Measurements from ENCODE around the gene ZNF710. TPM values are rescaled to one million over a fixed set of nuclear protein-coding genes. Genes with fewer than 3 reads are reported as not detected.
"Not testable (repeated sequence)": the region's sequence is repeated elsewhere in the genome, so short reads cannot be mapped to it uniquely, and the experiment has no call there.

The ZNF710 gene
- total RNA-seq, 1 donor from 2014 or later = 25.2 TPM

DNA sequence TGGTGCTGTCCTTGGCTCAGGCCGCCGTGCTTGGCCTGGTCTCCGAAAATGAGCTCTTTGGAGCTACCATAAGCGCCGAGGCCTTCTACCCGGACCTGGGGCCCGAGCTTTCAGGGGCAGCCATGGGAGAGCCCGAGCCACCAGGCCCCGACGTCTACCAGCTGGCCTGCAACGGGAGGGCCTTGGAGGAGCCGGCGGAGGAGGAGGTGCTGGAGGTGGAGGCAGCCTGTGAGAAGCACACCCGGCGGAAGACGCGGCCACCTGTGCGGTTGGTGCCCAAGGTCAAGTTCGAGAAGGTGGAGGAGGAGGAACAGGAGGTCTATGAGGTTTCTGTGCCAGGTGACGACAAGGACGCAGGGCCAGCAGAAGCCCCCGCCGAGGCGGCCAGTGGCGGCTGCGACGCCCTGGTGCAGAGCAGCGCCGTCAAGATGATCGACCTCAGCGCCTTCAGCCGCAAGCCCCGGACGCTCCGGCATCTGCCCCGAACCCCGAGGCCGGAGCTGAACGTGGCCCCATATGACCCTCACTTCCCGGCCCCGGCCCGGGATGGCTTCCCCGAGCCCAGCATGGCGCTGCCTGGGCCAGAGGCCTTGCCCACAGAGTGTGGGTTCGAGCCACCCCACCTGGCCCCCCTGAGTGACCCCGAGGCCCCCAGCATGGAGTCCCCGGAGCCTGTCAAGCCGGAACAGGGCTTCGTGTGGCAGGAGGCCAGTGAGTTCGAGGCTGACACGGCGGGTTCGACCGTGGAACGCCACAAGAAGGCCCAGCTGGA is 66.2 kb downstream of the ZNF710 start:
- Mint-ChIP-seq H3K4me3 (ENCODE audit: unreplicated experiment) (no peak overlapping the region), H3K27me3 (ENCODE audit: unreplicated experiment) (peaks cover 6% of the 10 kb centered on the region), H3K4me1 (ENCODE audit: low read depth, unreplicated experiment) (peaks cover 6% of the 10 kb centered on the region), H3K9me3 (ENCODE audit: unreplicated experiment) (peaks cover 3% of the 10 kb centered on the region), H3K36me3 (ENCODE audit: unreplicated experiment) (no peaks in the 10 kb centered on the region), H3K27ac (ENCODE audit: unreplicated experiment) (no peak overlapping the region)
- no peak for TF ChIP-seq CTCF (IDR thresholded peaks at IDR 0.05; ENCODE audit: partially characterized antibody, unreplicated experiment)
- DNase-seq = no peak

- TF ChIP-seq CTCF (IDR thresholded peaks at IDR 0.05; ENCODE audit: partially characterized antibody, unreplicated experiment) = no peak
- Mint-ChIP-seq H3K4me1 (ENCODE audit: low read depth, unreplicated experiment) (peaks cover 2% of the 10 kb centered on the region), H3K27ac (ENCODE audit: unreplicated experiment) (no peak overlapping the region), H3K4me3 (ENCODE audit: unreplicated experiment) (no peak overlapping the region), H3K36me3 (ENCODE audit: unreplicated experiment) (no peaks in the 10 kb centered on the region), H3K9me3 (ENCODE audit: unreplicated experiment) (peaks cover 3% of the 10 kb centered on the region), H3K27me3 (ENCODE audit: unreplicated experiment) (peaks cover 6% of the 10 kb centered on the region)
- DNase-seq = no peak
Measured at GRCh38 chr15:90067953-90068606, 67.0 kb downstream of the ZNF710 start.

GRCh38 chr15:90070623-90071022 is 69.5 kb downstream of the ZNF710 start:
- not testable (repeated sequence) for H3K27me3 Mint-ChIP-seq (ENCODE audit: unreplicated experiment); H3K4me1 Mint-ChIP-seq (ENCODE audit: low read depth, unreplicated experiment); DNase-seq; H3K4me3 Mint-ChIP-seq (ENCODE audit: unreplicated experiment); H3K27ac Mint-ChIP-seq (ENCODE audit: unreplicated experiment); H3K36me3 Mint-ChIP-seq (ENCODE audit: unreplicated experiment); H3K9me3 Mint-ChIP-seq (ENCODE audit: unreplicated experiment)

- H3K9me3 Mint-ChIP-seq (ENCODE audit: unreplicated experiment) = peaks cover 2% of the 10 kb centered on the region
- no peak overlapping the region for H3K27ac Mint-ChIP-seq (ENCODE audit: unreplicated experiment)
- H3K4me3 Mint-ChIP-seq (ENCODE audit: unreplicated experiment) = no peak overlapping the region
- DNase-seq = peak; percentile 76
- no peaks in the 10 kb centered on the region for H3K36me3 Mint-ChIP-seq (ENCODE audit: unreplicated experiment)
- H3K4me1 Mint-ChIP-seq (ENCODE audit: low read depth, unreplicated experiment) = no peaks in the 10 kb centered on the region
- peaks cover 6% of the 10 kb centered on the region for H3K27me3 Mint-ChIP-seq (ENCODE audit: unreplicated experiment)
- TF ChIP-seq CTCF (IDR thresholded peaks at IDR 0.05; ENCODE audit: partially characterized antibody, unreplicated experiment) = peak; percentile 88
Measured at GRCh38 chr15:90071220-90071807, 70.2 kb downstream of the ZNF710 start.

DNA sequence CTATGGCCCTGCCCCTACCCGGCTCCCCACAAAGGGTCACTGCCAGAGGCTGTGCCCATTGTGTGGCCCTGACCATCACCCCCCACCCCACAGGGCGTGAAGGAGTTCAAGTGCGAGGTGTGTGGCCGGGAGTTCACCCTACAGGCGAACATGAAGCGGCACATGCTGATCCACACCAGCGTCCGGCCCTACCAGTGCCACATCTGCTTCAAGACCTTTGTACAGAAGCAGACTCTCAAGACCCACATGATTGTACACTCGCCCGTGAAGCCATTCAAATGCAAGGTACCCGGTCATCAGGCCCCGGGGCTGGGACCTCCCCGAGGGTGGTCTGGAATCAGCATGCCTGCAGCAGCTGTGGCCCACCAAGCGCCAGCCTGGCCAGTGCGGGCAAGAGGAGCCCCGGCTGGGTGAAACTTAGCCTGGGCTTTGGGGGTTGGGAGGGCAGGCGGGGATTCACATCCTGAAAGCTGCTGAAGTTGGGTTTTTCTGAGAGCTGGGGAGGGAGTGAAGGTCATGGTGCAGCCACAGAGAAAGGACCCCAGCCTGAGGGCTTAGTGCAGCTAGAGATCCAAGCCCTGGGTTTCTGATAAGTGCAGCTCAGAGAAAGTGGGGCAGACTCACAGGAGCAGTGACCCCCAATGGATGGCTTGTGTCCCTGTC is 72.0 kb downstream of the ZNF710 start:
- no peaks in the 10 kb centered on the region for H3K36me3 Mint-ChIP-seq (ENCODE audit: unreplicated experiment)
- H3K9me3 Mint-ChIP-seq (ENCODE audit: unreplicated experiment) = peaks cover 2% of the 10 kb centered on the region
- H3K27me3 Mint-ChIP-seq (ENCODE audit: unreplicated experiment) = peaks cover 9% of the 10 kb centered on the region
- TF ChIP-seq CTCF (IDR thresholded peaks at IDR 0.05; ENCODE audit: partially characterized antibody, unreplicated experiment) = no peak
- H3K4me1 Mint-ChIP-seq (ENCODE audit: low read depth, unreplicated experiment) = no peaks in the 10 kb centered on the region
- H3K4me3 Mint-ChIP-seq (ENCODE audit: unreplicated experiment) = no peak overlapping the region
- H3K27ac Mint-ChIP-seq (ENCODE audit: unreplicated experiment) = no peak overlapping the region
- no peak for DNase-seq

Measured in glutamatergic neuron (in vitro differentiated cells).